Kidney tubule cell (primary cell): ENCODE data around the gene POLR3E.

ENCODE experiments used
- DNase-seq: peaks from one replicate; pipeline ENCODE4 v3.0.0-alpha.2; 2018; ENCODE audit warnings: low spot score

The POLR3E gene

DNA sequence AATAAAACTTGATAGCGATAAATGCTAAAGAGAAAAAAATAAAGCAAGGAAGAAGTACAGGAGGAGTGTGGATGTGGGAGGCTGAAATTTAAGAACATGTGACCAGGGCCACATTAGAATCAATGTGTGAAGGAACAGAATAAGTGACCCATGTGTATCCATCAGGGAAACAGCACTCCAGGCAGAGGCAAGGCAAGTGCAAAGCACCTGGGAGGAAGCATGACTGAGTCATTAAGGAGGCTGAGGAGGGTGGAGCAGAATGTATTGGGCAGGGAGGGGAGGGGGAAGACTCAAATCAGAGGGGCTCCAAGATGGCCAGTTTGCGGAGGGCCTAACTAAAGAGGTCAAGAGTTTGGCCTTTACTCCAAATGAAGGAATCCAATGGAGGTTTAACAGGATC lies 69.2 kb downstream of the POLR3E start:
- DNase-seq, result peak; percentile 51

- peak; percentile 76 for DNase-seq
Observed at GRCh38 chr16:22366889-22367288, 69.7 kb downstream of the POLR3E start.

GRCh38 chr16:22368200-22368826 lies 71.1 kb downstream of the POLR3E start:
- peak; percentile 29 for DNase-seq

DNA sequence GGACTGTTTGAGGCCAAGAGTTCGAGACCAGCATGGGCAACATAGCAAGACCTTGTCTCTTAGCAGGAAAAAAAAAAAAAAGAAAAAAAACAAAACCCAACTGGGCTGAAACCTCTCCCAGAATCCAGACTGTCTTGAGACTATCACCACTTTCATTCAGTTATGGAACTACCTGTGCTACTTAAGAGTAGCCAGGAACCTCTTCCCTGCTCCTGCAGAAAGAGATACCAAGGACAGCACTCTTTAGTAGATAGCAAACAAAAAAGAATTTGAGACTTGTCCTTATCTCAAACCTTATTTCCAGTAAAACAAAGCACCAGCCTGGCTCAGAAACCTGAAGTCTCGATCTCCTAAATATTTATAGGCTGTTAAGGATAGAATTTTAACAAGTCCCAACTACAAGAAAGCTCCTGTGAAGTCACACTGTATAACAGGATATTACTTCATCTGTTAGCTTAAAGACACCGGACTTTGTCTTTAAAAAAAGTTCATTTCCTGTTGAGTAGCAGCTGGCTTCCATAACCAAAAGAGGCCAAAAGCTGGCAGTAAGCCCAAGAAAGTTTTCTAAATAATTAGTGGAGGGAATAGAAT lies 72.1 kb downstream of the POLR3E start:
- peak; percentile 66 for DNase-seq

- peak; percentile 45 for DNase-seq
Observed at GRCh38 chr16:22370038-22370820, 73.0 kb downstream of the POLR3E start.

DNA sequence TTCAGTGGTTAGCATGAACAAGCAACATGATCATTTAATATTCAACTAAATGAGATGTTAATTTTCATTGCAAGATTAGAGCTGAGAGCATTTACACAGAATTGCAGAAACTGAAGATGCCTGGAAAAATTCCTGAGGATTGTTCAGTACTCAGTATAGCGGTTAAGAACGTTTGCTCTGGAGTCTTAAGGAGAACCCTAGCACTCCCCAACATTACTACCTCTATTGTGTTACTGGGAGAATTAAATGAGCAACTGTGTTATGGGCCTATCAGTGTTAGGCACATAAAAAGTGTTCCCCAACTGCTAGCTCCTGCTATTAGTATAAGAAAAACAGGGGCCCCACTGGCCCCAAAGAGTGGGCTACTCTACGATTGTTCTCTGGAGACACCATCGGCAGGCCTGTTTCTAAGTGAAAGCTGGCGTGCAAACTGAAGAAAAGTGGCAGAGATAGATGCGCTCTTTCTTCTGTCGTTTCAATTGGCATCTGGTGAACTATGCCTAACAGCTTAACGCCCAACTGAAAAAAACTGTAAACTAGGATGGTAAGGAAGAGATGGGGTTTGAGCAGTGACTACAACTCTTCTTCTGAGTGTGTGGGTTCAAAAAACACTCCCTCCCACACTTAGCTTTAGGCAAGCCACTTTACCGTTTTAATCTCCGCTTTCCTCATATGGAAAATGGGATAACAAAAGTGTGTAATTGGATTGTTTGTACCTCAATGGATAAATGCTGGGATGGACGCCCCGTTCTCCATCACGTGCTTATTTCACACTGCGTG lies 75.9 kb downstream of the POLR3E start:
- DNase-seq, result peak; percentile 12

- DNase-seq, result peak; percentile 41
Observed at GRCh38 chr16:22373662-22374310, 76.6 kb downstream of the POLR3E start.

DNA sequence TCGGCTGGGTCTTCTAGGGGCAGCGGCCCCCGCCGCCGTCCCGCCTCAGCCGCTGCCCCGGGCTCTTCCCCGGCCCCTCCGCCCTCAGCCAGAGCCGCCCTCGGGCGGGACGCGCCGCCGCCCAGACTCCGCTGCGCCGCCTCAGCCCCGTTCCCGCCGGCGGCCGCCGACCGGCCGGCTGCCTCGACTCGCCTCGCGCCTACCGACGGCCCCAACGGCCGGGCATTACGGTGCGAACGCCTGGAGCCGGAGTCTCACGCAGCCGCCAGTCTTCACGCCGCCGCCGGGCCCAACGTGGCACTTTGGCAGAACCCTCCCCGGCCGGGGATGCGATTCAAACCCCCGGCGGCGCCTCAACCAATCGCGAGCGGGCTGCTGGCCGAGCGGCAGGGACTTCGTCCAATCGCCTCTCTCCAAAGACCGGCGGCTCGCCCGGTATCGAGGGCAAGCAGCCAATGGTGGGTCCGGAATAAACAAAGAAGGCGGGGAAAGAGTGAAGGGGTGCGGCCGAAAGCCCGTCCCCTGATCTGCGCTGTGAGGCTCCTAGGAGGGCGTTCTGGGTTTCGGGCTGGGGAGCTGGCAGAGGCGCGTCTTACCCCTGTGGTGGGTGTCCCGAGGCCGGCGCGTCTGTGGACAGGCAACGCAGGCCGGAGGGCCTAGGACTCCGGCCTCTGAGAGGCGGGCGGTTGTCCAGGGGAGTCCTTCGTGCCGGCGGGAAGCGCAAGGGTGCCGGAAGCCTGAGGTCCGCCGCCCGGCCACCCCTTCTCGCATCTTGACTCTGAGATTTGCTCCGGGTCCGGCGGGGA lies 77.3 kb downstream of the POLR3E start, which contains the start of gene CDR2:
CDR2 (minus strand) TSS at position 309 of the 806 bp plus-strand sequence. CDS start 310 bp downstream, outside the sequence.
- peak; percentile 98 for DNase-seq

DNA sequence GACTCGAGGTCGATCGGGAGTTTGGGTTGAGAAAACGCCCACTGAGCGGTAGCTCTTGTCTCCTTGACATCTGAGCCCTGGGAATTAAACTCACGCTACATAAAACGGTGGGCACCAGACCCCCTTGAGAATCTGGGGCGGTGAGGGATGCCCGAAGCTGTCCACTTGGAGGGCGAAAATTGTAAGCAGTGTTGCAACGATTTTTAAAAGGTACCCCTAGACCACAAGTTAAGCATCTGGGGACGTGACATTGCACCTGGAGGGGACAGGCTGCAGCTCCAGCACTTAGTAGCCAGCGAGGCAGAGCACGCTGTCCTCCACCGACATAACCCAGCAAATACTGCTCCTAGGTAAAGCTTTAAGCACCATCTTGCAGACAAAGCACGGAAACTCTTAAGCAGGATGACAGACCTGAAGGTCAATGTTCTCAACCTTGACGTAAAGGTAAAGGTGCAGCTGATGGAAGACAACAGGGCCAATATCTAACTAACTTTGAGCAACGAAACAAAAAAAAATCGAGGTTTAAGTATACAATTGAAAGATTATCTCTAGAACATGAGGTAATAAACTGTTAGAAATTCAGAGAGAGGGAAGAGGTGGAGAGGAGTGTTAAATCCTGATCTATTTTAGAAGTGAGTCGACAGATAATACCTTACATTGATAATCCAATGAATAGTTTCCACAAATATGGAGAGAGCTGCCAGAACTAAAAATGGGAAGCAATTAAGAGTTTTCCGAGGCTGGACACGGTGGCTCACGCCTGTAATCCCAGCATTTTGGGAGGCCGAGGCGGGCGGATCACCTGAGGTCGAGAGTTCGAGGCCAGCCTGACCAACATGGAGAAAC lies 78.1 kb downstream of the POLR3E start:
- peak; percentile 44 for DNase-seq

- DNase-seq, result no peak
Observed at GRCh38 chr16:22375963-22376640, 78.9 kb downstream of the POLR3E start.

- no peak for DNase-seq
Observed at GRCh38 chr16:22379656-22380055, 82.4 kb downstream of the POLR3E start.

GRCh38 chr16:22380529-22380928 lies 83.3 kb downstream of the POLR3E start:
- no peak for DNase-seq

DNA sequence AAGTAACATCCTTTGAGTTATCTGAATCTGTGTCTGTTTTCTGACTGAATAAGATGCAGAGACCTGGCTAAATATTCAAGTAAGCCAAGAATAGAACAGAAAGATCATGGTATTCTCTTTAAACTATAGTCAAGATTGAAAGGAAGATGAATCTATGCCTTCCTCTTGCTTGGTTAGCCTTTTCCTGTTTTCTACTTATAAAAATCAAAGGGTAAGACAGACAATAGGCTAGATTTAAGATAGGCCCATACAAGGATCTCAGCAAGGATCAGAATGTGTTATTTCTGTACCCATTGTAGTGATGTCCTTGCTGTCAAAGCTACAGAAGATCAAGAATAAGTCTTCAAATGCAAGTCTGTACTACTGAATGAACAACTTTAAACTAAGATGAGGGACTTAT lies 84.2 kb downstream of the POLR3E start:
- no peak for DNase-seq

GRCh38 chr16:22383827-22384226 lies 86.6 kb downstream of the POLR3E start:
- DNase-seq, result no peak
